Neural cell (in vitro differentiated cells): ENCODE measurements around the gene ATP8B4.

Experiments used
- TF ChIP-seq, protein P1 (sequence below): IDR thresholded peaks from 2 replicates; pipeline ENCODE4 v1.6.1; 2012; ENCODE audit warnings: borderline replicate concordance
- TF ChIP-seq, protein P2 (sequence below): fragments of 450-650 bp; IDR thresholded peaks from 2 replicates; pipeline ENCODE4 v1.5.1; 2014; ENCODE audit warnings: antibody characterized with exemption, mild to moderate bottlenecking, moderate library complexity; ENCODE audit not compliant: poor library complexity, severe bottlenecking

DNA sequence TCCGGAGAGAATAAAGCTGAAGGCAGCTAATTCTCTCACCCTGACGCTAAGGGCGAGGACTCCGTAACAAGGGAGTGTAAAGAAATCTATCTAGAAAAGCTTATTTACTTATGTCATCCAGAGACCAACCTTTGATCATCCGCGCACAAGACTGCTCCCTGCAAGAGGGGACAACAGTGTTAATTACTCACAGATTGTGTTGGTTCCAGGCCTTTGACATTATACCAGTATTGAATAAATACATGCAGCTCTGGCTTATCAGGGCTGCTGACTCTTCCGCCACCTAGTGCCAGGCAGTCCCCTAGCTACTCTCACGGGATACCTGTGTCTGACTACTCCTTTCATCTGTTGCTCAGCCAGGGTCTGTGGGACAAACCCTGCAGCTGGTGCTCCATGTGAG is 286.5 kb downstream of the ATP8B4 start:
- TF ChIP-seq, protein P1, sequence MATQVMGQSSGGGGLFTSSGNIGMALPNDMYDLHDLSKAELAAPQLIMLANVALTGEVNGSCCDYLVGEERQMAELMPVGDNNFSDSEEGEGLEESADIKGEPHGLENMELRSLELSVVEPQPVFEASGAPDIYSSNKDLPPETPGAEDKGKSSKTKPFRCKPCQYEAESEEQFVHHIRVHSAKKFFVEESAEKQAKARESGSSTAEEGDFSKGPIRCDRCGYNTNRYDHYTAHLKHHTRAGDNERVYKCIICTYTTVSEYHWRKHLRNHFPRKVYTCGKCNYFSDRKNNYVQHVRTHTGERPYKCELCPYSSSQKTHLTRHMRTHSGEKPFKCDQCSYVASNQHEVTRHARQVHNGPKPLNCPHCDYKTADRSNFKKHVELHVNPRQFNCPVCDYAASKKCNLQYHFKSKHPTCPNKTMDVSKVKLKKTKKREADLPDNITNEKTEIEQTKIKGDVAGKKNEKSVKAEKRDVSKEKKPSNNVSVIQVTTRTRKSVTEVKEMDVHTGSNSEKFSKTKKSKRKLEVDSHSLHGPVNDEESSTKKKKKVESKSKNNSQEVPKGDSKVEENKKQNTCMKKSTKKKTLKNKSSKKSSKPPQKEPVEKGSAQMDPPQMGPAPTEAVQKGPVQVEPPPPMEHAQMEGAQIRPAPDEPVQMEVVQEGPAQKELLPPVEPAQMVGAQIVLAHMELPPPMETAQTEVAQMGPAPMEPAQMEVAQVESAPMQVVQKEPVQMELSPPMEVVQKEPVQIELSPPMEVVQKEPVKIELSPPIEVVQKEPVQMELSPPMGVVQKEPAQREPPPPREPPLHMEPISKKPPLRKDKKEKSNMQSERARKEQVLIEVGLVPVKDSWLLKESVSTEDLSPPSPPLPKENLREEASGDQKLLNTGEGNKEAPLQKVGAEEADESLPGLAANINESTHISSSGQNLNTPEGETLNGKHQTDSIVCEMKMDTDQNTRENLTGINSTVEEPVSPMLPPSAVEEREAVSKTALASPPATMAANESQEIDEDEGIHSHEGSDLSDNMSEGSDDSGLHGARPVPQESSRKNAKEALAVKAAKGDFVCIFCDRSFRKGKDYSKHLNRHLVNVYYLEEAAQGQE = no peak
- TF ChIP-seq, protein P2, sequence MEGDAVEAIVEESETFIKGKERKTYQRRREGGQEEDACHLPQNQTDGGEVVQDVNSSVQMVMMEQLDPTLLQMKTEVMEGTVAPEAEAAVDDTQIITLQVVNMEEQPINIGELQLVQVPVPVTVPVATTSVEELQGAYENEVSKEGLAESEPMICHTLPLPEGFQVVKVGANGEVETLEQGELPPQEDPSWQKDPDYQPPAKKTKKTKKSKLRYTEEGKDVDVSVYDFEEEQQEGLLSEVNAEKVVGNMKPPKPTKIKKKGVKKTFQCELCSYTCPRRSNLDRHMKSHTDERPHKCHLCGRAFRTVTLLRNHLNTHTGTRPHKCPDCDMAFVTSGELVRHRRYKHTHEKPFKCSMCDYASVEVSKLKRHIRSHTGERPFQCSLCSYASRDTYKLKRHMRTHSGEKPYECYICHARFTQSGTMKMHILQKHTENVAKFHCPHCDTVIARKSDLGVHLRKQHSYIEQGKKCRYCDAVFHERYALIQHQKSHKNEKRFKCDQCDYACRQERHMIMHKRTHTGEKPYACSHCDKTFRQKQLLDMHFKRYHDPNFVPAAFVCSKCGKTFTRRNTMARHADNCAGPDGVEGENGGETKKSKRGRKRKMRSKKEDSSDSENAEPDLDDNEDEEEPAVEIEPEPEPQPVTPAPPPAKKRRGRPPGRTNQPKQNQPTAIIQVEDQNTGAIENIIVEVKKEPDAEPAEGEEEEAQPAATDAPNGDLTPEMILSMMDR = no peak
